Vagina (tissue), 2 donors: ENCODE measurements around the gene GSG1L2.

ENCODE experiments used
- POLR2A ChIP-seq, 2 donors: fragments of 450-650 bp; IDR thresholded peaks; one replicate each; pipeline ENCODE4 v1.6.1; 2017; ENCODE audit warnings: antibody characterized with exemption in 2 of 2, mild to moderate bottlenecking in 2 of 2, moderate library complexity in 2 of 2
- POLR2AphosphoS5 ChIP-seq, 2 donors: sonication (generic); formaldehyde crosslinking; IDR thresholded peaks; one replicate each; pipeline ENCODE4 v1.9.0; 2017; ENCODE audit warnings: antibody characterized with exemption in 2 of 2, mild to moderate bottlenecking in 2 of 2, low read depth in 1 of 2; ENCODE audit not compliant: insufficient read depth in 1 of 2
- TF ChIP-seq, protein P1 (sequence below), 3 experiments: fragments of 450-650 bp in 2 of 3; fragments of 200-600 bp in 1 of 3; sonication (generic) in 1 of 3; IDR thresholded peaks; one replicate each; pipeline ENCODE4 v1.5.1; 2017 to 2019; ENCODE audit warnings: antibody characterized with exemption in 3 of 3, mild to moderate bottlenecking in 2 of 3, moderate library complexity in 2 of 3

DNA sequence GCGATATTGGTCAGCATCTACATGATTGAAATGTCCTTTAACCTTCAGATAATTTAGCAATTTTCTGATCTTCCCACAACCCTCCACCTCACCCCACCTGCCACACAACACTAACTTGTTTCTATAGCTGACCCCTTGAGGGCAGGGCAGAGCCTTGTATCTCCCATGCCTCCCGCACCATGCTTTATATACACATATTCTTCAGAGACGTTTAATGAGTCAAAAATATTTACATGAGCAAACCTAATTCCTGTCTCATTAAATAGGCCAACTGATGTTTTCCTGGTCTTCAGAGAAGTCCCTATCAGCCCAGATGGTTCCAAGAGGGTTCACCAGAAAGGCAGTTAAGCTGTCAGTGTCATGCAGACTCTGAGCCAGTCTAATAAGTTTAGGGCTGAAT lies 23.9 kb downstream of the GSG1L2 start:
- TF ChIP-seq, protein P1, sequence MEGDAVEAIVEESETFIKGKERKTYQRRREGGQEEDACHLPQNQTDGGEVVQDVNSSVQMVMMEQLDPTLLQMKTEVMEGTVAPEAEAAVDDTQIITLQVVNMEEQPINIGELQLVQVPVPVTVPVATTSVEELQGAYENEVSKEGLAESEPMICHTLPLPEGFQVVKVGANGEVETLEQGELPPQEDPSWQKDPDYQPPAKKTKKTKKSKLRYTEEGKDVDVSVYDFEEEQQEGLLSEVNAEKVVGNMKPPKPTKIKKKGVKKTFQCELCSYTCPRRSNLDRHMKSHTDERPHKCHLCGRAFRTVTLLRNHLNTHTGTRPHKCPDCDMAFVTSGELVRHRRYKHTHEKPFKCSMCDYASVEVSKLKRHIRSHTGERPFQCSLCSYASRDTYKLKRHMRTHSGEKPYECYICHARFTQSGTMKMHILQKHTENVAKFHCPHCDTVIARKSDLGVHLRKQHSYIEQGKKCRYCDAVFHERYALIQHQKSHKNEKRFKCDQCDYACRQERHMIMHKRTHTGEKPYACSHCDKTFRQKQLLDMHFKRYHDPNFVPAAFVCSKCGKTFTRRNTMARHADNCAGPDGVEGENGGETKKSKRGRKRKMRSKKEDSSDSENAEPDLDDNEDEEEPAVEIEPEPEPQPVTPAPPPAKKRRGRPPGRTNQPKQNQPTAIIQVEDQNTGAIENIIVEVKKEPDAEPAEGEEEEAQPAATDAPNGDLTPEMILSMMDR (IDR thresholded peaks at IDR 0.05): no peak
- TF ChIP-seq POLR2A (IDR thresholded peaks at IDR 0.05) (no peak), POLR2AphosphoS5 (IDR thresholded peaks at IDR 0.05; ENCODE audit: insufficient read depth in 1 of 2, low read depth in 1 of 2) (no peak)
